Lung (tissue), 12 donors: ENCODE measurements around the gene AFAP1. TPM values are rescaled to one million over a fixed set of nuclear protein-coding genes. Genes with fewer than 3 reads are reported as not detected.

Source experiments
- ATAC-seq: fragments of 200-7000 bp; cut with Tn5 transposase; one replicate; pipeline ENCODE4 v1.9.1; 2020; ENCODE audit warnings: moderate number of reproducible peaks; ENCODE audit not compliant: insufficient read depth, low FRiP score
- DNase-seq, 3 donors: peaks; one replicate each; pipeline ENCODE4 v3.0.0-alpha.2; 2013 to 2017
- H3K27ac ChIP-seq, 2 donors: one replicate each; pipeline ENCODE4 v1.5.1; 2013; ENCODE audit warnings: mild to moderate bottlenecking in 2 of 2, moderate library complexity in 2 of 2, control low read depth in 1 of 2, inconsistent platforms in 1 of 2, low read depth in 1 of 2, low read length in 1 of 2
- H3K27me3 ChIP-seq, 3 donors: one replicate each; pipeline ENCODE4 v1.5.1; 2013; ENCODE audit warnings: low read length in 2 of 3; ENCODE audit not compliant: control insufficient read depth in 3 of 3, insufficient read depth in 3 of 3
- H3K36me3 ChIP-seq, 4 donors: one replicate each; pipeline ENCODE4 v1.5.1; 2013; ENCODE audit warnings: low read length in 4 of 4, mild to moderate bottlenecking in 1 of 4, moderate library complexity in 1 of 4; ENCODE audit not compliant: control insufficient read depth in 4 of 4, insufficient read depth in 4 of 4
- H3K4me1 ChIP-seq, 5 donors: one replicate each; pipeline ENCODE4 v1.5.1; 2013; ENCODE audit warnings: low read length in 5 of 5, mild to moderate bottlenecking in 2 of 5, moderate library complexity in 1 of 5; ENCODE audit not compliant: control insufficient read depth in 5 of 5, insufficient read depth in 5 of 5
- H3K4me3 ChIP-seq: one replicate; pipeline ENCODE4 v1.5.1; 2013; ENCODE audit warnings: mild to moderate bottlenecking, control low read depth, moderate library complexity
- H3K9ac ChIP-seq, 2 donors: one replicate each; pipeline ENCODE4 v1.5.1; 2013; ENCODE audit warnings: low read length in 2 of 2, control low read depth in 1 of 2; ENCODE audit not compliant: insufficient read depth in 1 of 2
- H3K9me3 ChIP-seq, 4 donors: one replicate each; pipeline ENCODE4 v1.5.1; 2013; ENCODE audit warnings: low read length in 3 of 4, mild to moderate bottlenecking in 1 of 4, moderate library complexity in 1 of 4; ENCODE audit not compliant: control insufficient read depth in 4 of 4, insufficient read depth in 3 of 4
- CTCF ChIP-seq: IDR thresholded peaks from 2 replicates; pipeline ENCODE4 v1.5.1; 2012; ENCODE audit warnings: mild to moderate bottlenecking; ENCODE audit errors: control extremely low read depth, extremely low read depth
- WGBS, 2 donors: extraction: QIAGEN DNeasy Blood & Tissue Kit; methylation state at CpG; one replicate each; pipeline ENCODE4 v1.1.7; 2013; 5-methylcytosine and 5-hydroxymethylcytosine counted together
- polyA plus RNA-seq, 2 donors: library from polyadenylated mRNA; stranded (reverse); fragments of 200-250 nt; gene quantifications; one replicate each; pipeline ENCODE4 v1.2.1, GENCODE V29; 2013
- total RNA-seq, 2 donors: library from RNA; depleted of rRNA in 1 of 2; stranded (reverse); fragments of >200 nt in 1 of 2; gene quantifications; one replicate each; pipeline ENCODE4 v1.2.1, GENCODE V29; 2014 to 2021
- donor health status: control.
- donor health status: control.
- donor health status: Bipolar disorder and iron deficiency.
- donor health status: healthy.
- donor health status: DM: yes; HTN: yes; CAD: no.

AFAP1 gene
- total and polyA plus RNA-seq, 4 donors: 5.3 to 34.1 (median 12.3) TPM

- peak; percentile 65 for ATAC-seq
- H3K4me3 ChIP-seq: no peak overlapping the region
Measured at GRCh38 chr4:7910263-7910896, 29.3 kb downstream of the AFAP1 start.

DNA sequence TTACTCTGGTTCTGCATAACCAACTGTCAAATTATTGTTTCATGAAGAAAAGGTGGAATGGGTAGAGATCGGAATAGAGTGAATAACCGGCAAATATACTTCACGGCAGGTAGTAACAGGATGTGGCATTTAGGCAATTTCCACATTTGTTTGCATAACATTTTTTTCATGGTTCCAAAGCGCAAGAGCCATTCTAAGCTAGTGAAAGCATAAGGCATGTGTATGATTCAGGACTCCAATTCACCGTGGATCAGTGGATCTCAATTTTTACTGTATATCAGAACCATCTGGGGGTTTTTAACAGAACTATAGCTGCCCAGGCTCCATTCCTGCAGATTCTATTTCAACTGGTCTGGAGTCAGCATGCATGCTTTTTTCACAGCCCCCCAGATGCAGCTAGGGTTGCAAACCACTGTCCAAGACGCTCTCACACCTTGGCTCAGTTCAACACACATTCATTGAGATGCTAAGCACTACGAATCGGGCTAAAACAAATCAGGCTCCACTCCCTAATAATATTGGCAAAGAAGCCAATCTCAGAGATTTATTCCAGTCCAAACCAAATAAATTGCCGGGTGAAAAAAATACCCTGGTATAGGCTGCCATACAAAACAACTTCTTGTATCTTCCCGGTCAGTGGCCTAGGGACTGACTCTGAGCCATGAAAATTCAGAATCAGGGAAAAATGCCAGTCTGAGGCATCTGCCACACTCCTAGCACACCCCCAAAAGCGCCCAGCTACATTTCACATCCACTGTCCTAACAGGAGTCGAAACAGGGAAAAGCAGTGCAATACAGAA, 30.0 kb downstream of the AFAP1 start:
- ATAC-seq (no peak), DNase-seq (no peak)
- H3K27ac ChIP-seq: peak overlapping the region in 1 of 2 donors; percentile 54
- no peak for TF ChIP-seq CTCF
- H3K9me3 ChIP-seq: no peaks in the 10 kb centered on the region
- no peak overlapping the region for H3K4me3 ChIP-seq
- no peaks in the 10 kb centered on the region for H3K36me3 ChIP-seq
- no peaks in the 10 kb centered on the region for H3K27me3 ChIP-seq
- peak overlapping the region in 1 of 2 donors; percentile 83 for H3K9ac ChIP-seq
- H3K4me1 ChIP-seq: peaks cover 0 to 63% (median 39%) of the 10 kb centered on the region in 5 donors
- WGBS, 2 donors: 64 to 66% methylated on average over 12 of the region's 12 CpGs

More at GRCh38 chr4:7910263-7910896, 29.3 kb downstream of the AFAP1 start:
- no peaks in the 10 kb centered on the region for H3K27me3 ChIP-seq
- peaks cover 0 to 55% (median 32%) of the 10 kb centered on the region in 5 donors for H3K4me1 ChIP-seq
- peak; percentile 50 to 85 (median 81) for DNase-seq
- TF ChIP-seq CTCF: no peak
- H3K36me3 ChIP-seq: no peaks in the 10 kb centered on the region
- peak overlapping the region in 1 of 2 donors; percentile 81 for H3K27ac ChIP-seq
- H3K9me3 ChIP-seq: no peaks in the 10 kb centered on the region
- peak overlapping the region in 1 of 2 donors; percentile 83 for H3K9ac ChIP-seq
- WGBS, 2 donors: 62 to 67% methylated on average over 16 of the region's 16 CpGs

GRCh38 chr4:7908668-7909067, 31.0 kb downstream of the AFAP1 start:
- WGBS, 2 donors: 49 to 58% methylated on average over 4 of the region's 4 CpGs
- Histone ChIP-seq H3K27ac (no peak overlapping the region), H3K9ac (no peak overlapping the region), H3K36me3 (no peaks in the 10 kb centered on the region), H3K9me3 (no peaks in the 10 kb centered on the region), H3K4me3 (no peak overlapping the region), H3K27me3 (no peaks in the 10 kb centered on the region), H3K4me1 (peaks cover 6 to 72% (median 44%) of the 10 kb centered on the region in 5 donors)
- ATAC-seq: no peak
- no peak for TF ChIP-seq CTCF
- no peak for DNase-seq
